PFSK-1 (cell line): ENCODE data around the gene SLC39A7.

Source experiments
- FOXP2 ChIP-seq: optimal IDR thresholded peaks from 2 replicates; pipeline ENCODE3; 2011; ENCODE audit warnings: borderline replicate concordance, control low read depth, inconsistent platforms; ENCODE audit not compliant: insufficient read depth; ENCODE audit errors: extremely low read length, extremely low read depth
- POLR2AphosphoS5 ChIP-seq: IDR thresholded peaks from 2 replicates; pipeline ENCODE4 v1.6.1; 2012; ENCODE audit warnings: low read depth, mild to moderate bottlenecking, control low read depth, low read length, moderate library complexity
- REST ChIP-seq, 2 experiments: IDR thresholded peaks; 2 replicates each; pipeline versions ENCODE4 v1.6.1 to v1.8.0; 2011 to 2012; ENCODE audit warnings: low read depth in 2 of 2, low read length in 2 of 2, control low read depth in 1 of 2, inconsistent platforms in 1 of 2, mild to moderate bottlenecking in 1 of 2, moderate library complexity in 1 of 2; ENCODE audit not compliant: insufficient read depth in 1 of 2
- SIN3A ChIP-seq: IDR thresholded peaks from 2 replicates; pipeline ENCODE4 v1.6.1; 2012; ENCODE audit warnings: mild to moderate bottlenecking, low read length, moderate library complexity, borderline replicate concordance; ENCODE audit not compliant: insufficient read depth
- TAF1 ChIP-seq: IDR thresholded peaks from 2 replicates; pipeline ENCODE4 v1.6.1; 2012; ENCODE audit warnings: low read length, control low read depth, borderline replicate concordance; ENCODE audit not compliant: insufficient read depth

SLC39A7 gene

GRCh38 chr6:33217681-33218080 is 17.0 kb downstream of the SLC39A7 start:
- no peak for TF ChIP-seq REST (IDR thresholded peaks at IDR 0.05; ENCODE audit: insufficient read depth in 1 of 2, low read depth in 2 of 2, low read length in 2 of 2)
- TF ChIP-seq SIN3A, result no peak
- TF ChIP-seq POLR2AphosphoS5, result no peak
- TF ChIP-seq FOXP2, result no peak
- TF ChIP-seq TAF1, result no peak

- TF ChIP-seq POLR2AphosphoS5 (no peak), TAF1 (no peak), SIN3A (no peak), REST (IDR thresholded peaks at IDR 0.05; ENCODE audit: insufficient read depth in 1 of 2, low read depth in 2 of 2, low read length in 2 of 2) (no peak), FOXP2 (no peak)
Measured at GRCh38 chr6:33235221-33235634, 34.6 kb downstream of the SLC39A7 start.

- TF ChIP-seq POLR2AphosphoS5, result no peak
- no peak for TF ChIP-seq REST (IDR thresholded peaks at IDR 0.05; ENCODE audit: insufficient read depth in 1 of 2, low read depth in 2 of 2, low read length in 2 of 2)
- TF ChIP-seq SIN3A, result no peak
- TF ChIP-seq FOXP2, result no peak
- no peak for TF ChIP-seq TAF1
Measured at GRCh38 chr6:33236328-33236727, 35.7 kb downstream of the SLC39A7 start.

GRCh38 chr6:33236852-33237251 is 36.2 kb downstream of the SLC39A7 start:
- TF ChIP-seq REST (IDR thresholded peaks at IDR 0.05; ENCODE audit: insufficient read depth in 1 of 2, low read depth in 2 of 2, low read length in 2 of 2) (no peak), SIN3A (no peak), FOXP2 (no peak), TAF1 (no peak), POLR2AphosphoS5 (no peak)

GRCh38 chr6:33237741-33238140 is 37.1 kb downstream of the SLC39A7 start:
- TF ChIP-seq TAF1 (no peak), FOXP2 (no peak), SIN3A (no peak), REST (IDR thresholded peaks at IDR 0.05; ENCODE audit: insufficient read depth in 1 of 2, low read depth in 2 of 2, low read length in 2 of 2) (no peak), POLR2AphosphoS5 (no peak)
